H9 (cell line): ENCODE measurements around the gene LRRC61. TPM values are rescaled to one million over a fixed set of nuclear protein-coding genes. Genes with fewer than 3 reads are reported as not detected.
"Not testable (repeated sequence)": the region's sequence is repeated elsewhere in the genome, so short reads cannot be mapped to it uniquely, and the experiment has no call there.

Experiments used
- DNase-seq: peaks from one replicate; pipeline ENCODE4 v3.0.0-alpha.2; 2017
- H2AFZ ChIP-seq: one replicate; pipeline ENCODE4 v1.6.1; 2013; ENCODE audit warnings: mild to moderate bottlenecking, low read length, control low read depth, moderate library complexity
- H2AK5ac ChIP-seq: 2 replicates; pipeline ENCODE4 v1.6.1; 2013; ENCODE audit warnings: low read length, control low read depth, mixed read lengths; ENCODE audit not compliant: insufficient read length
- H2BK120ac ChIP-seq: one replicate; pipeline ENCODE4 v1.6.1; 2013; ENCODE audit warnings: low read depth, mild to moderate bottlenecking, low read length, control low read depth, inconsistent platforms; ENCODE audit not compliant: poor library complexity, severe bottlenecking
- H2BK12ac ChIP-seq: 2 replicates; pipeline ENCODE4 v1.6.1; 2013; ENCODE audit warnings: low read length, control low read depth, mixed read lengths, low read depth; ENCODE audit not compliant: insufficient read length
- H2BK15ac ChIP-seq: 2 replicates; pipeline ENCODE4 v1.6.1; 2013; ENCODE audit warnings: low read depth, low read length, control low read depth
- H2BK20ac ChIP-seq: one replicate; pipeline ENCODE4 v1.6.1; 2013; ENCODE audit warnings: low read depth, mild to moderate bottlenecking, low read length, control low read depth, inconsistent platforms; ENCODE audit not compliant: poor library complexity, severe bottlenecking
- H2BK5ac ChIP-seq: 2 replicates; pipeline ENCODE4 v1.6.1; 2013; ENCODE audit warnings: low read length, control low read depth, mixed read lengths; ENCODE audit not compliant: insufficient read length
- H3K14ac ChIP-seq: 2 replicates; pipeline ENCODE4 v1.6.1; 2013; ENCODE audit warnings: low read length, control low read depth; ENCODE audit not compliant: insufficient read depth
- H3K18ac ChIP-seq: 2 replicates; pipeline ENCODE4 v1.6.1; 2013; ENCODE audit warnings: low read depth, mild to moderate bottlenecking, mixed read lengths, low read length, control low read depth; ENCODE audit not compliant: insufficient read length
- H3K23ac ChIP-seq: 2 replicates; pipeline ENCODE4 v1.6.1; 2013; ENCODE audit warnings: low read length, control low read depth, mixed read lengths, low read depth; ENCODE audit not compliant: insufficient read length
- H3K23me2 ChIP-seq: 2 replicates; pipeline ENCODE4 v1.6.1; 2013; ENCODE audit warnings: low read depth, mild to moderate bottlenecking, mixed read lengths, low read length, control low read depth; ENCODE audit not compliant: insufficient read length, poor library complexity, severe bottlenecking
- H3K27ac ChIP-seq: 2 replicates; pipeline ENCODE4 v1.5.1; 2013; ENCODE audit warnings: low read length, control low read depth, mixed read lengths, low read depth; ENCODE audit not compliant: insufficient read length
- H3K27me3 ChIP-seq: 2 replicates; pipeline ENCODE4 v1.6.1; 2013; ENCODE audit warnings: low read length, control low read depth, inconsistent platforms; ENCODE audit not compliant: insufficient read depth
- H3K4ac ChIP-seq: 2 replicates; pipeline ENCODE4 v1.6.1; 2013; ENCODE audit warnings: low read depth, mild to moderate bottlenecking, control low read depth, inconsistent platforms, low read length, moderate library complexity
- H3K4me1 ChIP-seq: 2 replicates; pipeline ENCODE4 v1.6.1; 2013; ENCODE audit warnings: low read length, control low read depth, inconsistent platforms; ENCODE audit not compliant: insufficient read depth
- H3K4me2 ChIP-seq: 2 replicates; pipeline ENCODE4 v1.6.1; 2013; ENCODE audit warnings: low read length, control low read depth, mixed read lengths; ENCODE audit not compliant: insufficient read length, insufficient read depth
- H3K56ac ChIP-seq: 2 replicates; pipeline ENCODE4 v1.6.1; 2013; ENCODE audit warnings: low read depth, mild to moderate bottlenecking, mixed read lengths, low read length, control low read depth; ENCODE audit not compliant: insufficient read length
- H3K79me1 ChIP-seq: 2 replicates; pipeline ENCODE4 v1.6.1; 2013; ENCODE audit warnings: low read depth, mild to moderate bottlenecking, moderate library complexity, low read length, control low read depth, inconsistent platforms; ENCODE audit not compliant: insufficient read depth, poor library complexity, severe bottlenecking
- H3K79me2 ChIP-seq: 2 replicates; pipeline ENCODE4 v1.6.1; 2013; ENCODE audit warnings: low read length, control low read depth, inconsistent platforms; ENCODE audit not compliant: insufficient read depth
- H3K9ac ChIP-seq: 2 replicates; pipeline ENCODE4 v1.6.1; 2013; ENCODE audit warnings: low read length, control low read depth, mixed read lengths; ENCODE audit not compliant: insufficient read length; ENCODE audit errors: extremely low read depth
- H3K9me3 ChIP-seq: one replicate; pipeline ENCODE4 v1.6.1; 2013; ENCODE audit warnings: low read depth, low read length, inconsistent platforms; ENCODE audit not compliant: control insufficient read depth
- H3T11ph ChIP-seq: one replicate; pipeline ENCODE4 v1.6.1; 2013; ENCODE audit warnings: mild to moderate bottlenecking, low read length, control low read depth, inconsistent platforms
- H4K20me1 ChIP-seq: one replicate; pipeline ENCODE4 v1.6.1; 2013; ENCODE audit not compliant: control insufficient read depth, insufficient read length, insufficient read depth
- H4K5ac ChIP-seq: 2 replicates; pipeline ENCODE4 v1.6.1; 2013; ENCODE audit warnings: low read depth, mild to moderate bottlenecking, mixed read lengths, low read length, control low read depth; ENCODE audit not compliant: insufficient read length
- H4K8ac ChIP-seq: replicated peaks from 2 replicates; pipeline ENCODE4 v1.6.1; 2013; ENCODE audit warnings: low read length, control low read depth, mixed read lengths, low read depth; ENCODE audit not compliant: insufficient read length
- H4K91ac ChIP-seq: 2 replicates; pipeline ENCODE4 v1.6.1; 2013; ENCODE audit warnings: low read depth, mild to moderate bottlenecking, moderate library complexity, mixed read lengths, low read length, control low read depth; ENCODE audit not compliant: insufficient read length
- H3K27ac Mint-ChIP-seq, 3 experiments: 2 replicates in 2 of 3; 3 replicates in 1 of 3; pipeline ENCODE4 v1.8.0; 2020 to 2021; ENCODE audit warnings: mixed read lengths in 3 of 3, mild to moderate bottlenecking in 1 of 3, moderate library complexity in 1 of 3
- H3K27me3 Mint-ChIP-seq: 2 replicates; pipeline ENCODE4 v1.8.0; 2021; ENCODE audit warnings: low read depth, mild to moderate bottlenecking, moderate library complexity, mixed read lengths
- H3K36me3 Mint-ChIP-seq, 3 experiments: 2 replicates in 2 of 3; 3 replicates in 1 of 3; pipeline ENCODE4 v1.8.0; 2020 to 2021; ENCODE audit warnings: low read depth in 3 of 3, mixed read lengths in 3 of 3; ENCODE audit not compliant: insufficient read depth in 1 of 3
- H3K4me1 Mint-ChIP-seq, 2 experiments: 2 replicates each; pipeline ENCODE4 v1.8.0; 2020; ENCODE audit warnings: mixed read lengths in 2 of 2
- H3K4me3 Mint-ChIP-seq, 2 experiments: 2 replicates in 1 of 2; 3 replicates in 1 of 2; pipeline ENCODE4 v1.8.0; 2020 to 2021; ENCODE audit warnings: mild to moderate bottlenecking in 2 of 2, mixed read lengths in 2 of 2, moderate library complexity in 1 of 2
- H3K9me3 Mint-ChIP-seq, 2 experiments: 2 replicates in 1 of 2; 3 replicates in 1 of 2; pipeline ENCODE4 v1.8.0; 2020; ENCODE audit warnings: mild to moderate bottlenecking in 2 of 2, mixed read lengths in 2 of 2, moderate library complexity in 1 of 2
- WGBS: extraction: QIAGEN DNeasy Blood & Tissue Kit; methylation state at CpG from one replicate; pipeline ENCODE4 v1.1.7; 2013; ENCODE audit warnings: missing lambda C conversion rate, low lambda C conversion rate, mixed read lengths; ENCODE audit not compliant: insufficient read length; ENCODE audit errors: extremely low coverage; 5-methylcytosine and 5-hydroxymethylcytosine counted together
- total RNA-seq: library from RNA; stranded (reverse); gene quantifications from 2 replicates; pipeline ENCODE4 v1.2.1, GENCODE V29; 2021
- TF ChIP-seq, protein P1 (sequence below): fragments of 200-600 bp; sonication (generic); conservative IDR thresholded peaks from 3 replicates; pipeline ENCODE4 v1.8.0; 2021; ENCODE audit warnings: antibody characterized with exemption, mild to moderate bottlenecking

The LRRC61 gene
- total RNA-seq, 1 experiment from 2014 or later: 24.4 TPM

DNA sequence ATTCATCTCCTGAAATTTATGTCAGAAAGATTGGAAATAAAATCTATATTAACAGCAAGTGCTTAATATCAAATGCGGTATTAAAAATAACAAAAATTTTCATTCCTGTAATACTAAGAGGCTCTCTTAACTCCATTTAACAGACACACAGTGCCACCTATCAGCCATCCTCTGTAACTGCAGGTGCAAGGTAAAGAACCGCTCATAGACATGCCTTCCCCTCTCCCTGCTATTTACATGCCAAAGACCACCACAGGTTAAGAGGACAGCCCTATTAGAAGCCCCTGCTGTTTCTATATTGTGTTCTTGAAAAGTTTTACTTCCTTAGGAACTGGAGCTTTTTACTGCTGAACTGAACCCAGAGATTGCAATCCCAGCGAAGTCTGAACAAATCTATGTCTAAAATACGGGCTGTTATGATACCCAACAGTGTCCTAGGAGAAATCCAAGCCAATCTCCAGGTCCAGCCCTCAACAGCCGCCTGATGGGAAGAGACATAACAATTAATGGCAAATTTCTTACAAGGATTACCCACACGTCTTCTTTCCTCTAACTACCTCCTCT is 46.9 kb upstream of the LRRC61 start:
- H3K23me2 ChIP-seq, H3K27me3 ChIP-seq, H3K27ac ChIP-seq, H3K79me2 ChIP-seq, H4K5ac ChIP-seq, H4K20me1 ChIP-seq, H3K9me3 ChIP-seq, H2BK12ac ChIP-seq, H3T11ph ChIP-seq, H3K56ac ChIP-seq, H3K9ac ChIP-seq, H3K18ac ChIP-seq, H2AFZ ChIP-seq, H3K9me3 Mint-ChIP-seq, H2BK15ac ChIP-seq, H4K8ac ChIP-seq, H2AK5ac ChIP-seq, H2BK5ac ChIP-seq, H3K4ac ChIP-seq, H3K79me1 ChIP-seq, H3K4me2 ChIP-seq, H2BK120ac ChIP-seq, H3K4me1 ChIP-seq, H3K36me3 Mint-ChIP-seq, H3K23ac ChIP-seq, H3K14ac ChIP-seq, H2BK20ac ChIP-seq, H4K91ac ChIP-seq: not testable (repeated sequence)
- no CpG with 5 or more reads among the region's 6 CpGs for WGBS
- peak overlapping the region; percentile 14 to 68; a peak in 4 of 5 replicates for H3K4me3 Mint-ChIP-seq
- TF ChIP-seq, protein P1, sequence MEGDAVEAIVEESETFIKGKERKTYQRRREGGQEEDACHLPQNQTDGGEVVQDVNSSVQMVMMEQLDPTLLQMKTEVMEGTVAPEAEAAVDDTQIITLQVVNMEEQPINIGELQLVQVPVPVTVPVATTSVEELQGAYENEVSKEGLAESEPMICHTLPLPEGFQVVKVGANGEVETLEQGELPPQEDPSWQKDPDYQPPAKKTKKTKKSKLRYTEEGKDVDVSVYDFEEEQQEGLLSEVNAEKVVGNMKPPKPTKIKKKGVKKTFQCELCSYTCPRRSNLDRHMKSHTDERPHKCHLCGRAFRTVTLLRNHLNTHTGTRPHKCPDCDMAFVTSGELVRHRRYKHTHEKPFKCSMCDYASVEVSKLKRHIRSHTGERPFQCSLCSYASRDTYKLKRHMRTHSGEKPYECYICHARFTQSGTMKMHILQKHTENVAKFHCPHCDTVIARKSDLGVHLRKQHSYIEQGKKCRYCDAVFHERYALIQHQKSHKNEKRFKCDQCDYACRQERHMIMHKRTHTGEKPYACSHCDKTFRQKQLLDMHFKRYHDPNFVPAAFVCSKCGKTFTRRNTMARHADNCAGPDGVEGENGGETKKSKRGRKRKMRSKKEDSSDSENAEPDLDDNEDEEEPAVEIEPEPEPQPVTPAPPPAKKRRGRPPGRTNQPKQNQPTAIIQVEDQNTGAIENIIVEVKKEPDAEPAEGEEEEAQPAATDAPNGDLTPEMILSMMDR: peak; percentile 89
- peaks cover 35% of the 10 kb centered on the region for H3K27me3 Mint-ChIP-seq
- peak overlapping the region in 1 of 3 experiments; percentile 73; a peak in 1 of 7 replicates for H3K27ac Mint-ChIP-seq
- peaks cover 30 to 31% of the 10 kb centered on the region in 2 experiments for H3K4me1 Mint-ChIP-seq
- peak; percentile 63 for DNase-seq

DNA sequence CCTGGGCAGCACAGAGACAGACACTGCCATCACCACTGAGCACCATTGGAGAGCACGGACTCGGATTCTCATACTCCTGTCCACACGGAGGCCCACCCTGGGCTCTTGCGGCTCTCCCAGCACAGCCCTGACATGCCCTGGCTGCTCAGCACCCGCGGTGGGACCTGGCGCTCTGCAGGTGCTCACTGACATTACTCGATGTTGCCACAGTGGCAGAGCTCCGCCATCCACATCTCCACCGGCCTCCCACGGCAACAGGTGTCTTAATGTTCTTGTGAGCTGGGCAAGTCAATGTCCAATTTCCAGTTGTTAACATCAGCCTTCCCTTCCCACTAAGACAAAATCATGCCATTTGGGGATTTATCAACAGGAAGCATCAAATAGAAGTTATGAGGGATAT is 44.8 kb upstream of the LRRC61 start:
- not testable (repeated sequence) for H4K8ac ChIP-seq, H4K20me1 ChIP-seq, H3K56ac ChIP-seq, H3K14ac ChIP-seq, H3K23me2 ChIP-seq, H3T11ph ChIP-seq, H2BK15ac ChIP-seq, H3K79me1 ChIP-seq, H3K23ac ChIP-seq, H4K91ac ChIP-seq, H2AFZ ChIP-seq, H3K9ac ChIP-seq, H3K4me2 ChIP-seq, H3K9me3 Mint-ChIP-seq, H2BK20ac ChIP-seq, H3K27me3 ChIP-seq, H3K36me3 Mint-ChIP-seq, H3K9me3 ChIP-seq, H3K27ac Mint-ChIP-seq, DNase-seq, H3K4me3 Mint-ChIP-seq, H3K4me1 ChIP-seq, H3K27ac ChIP-seq, H2BK5ac ChIP-seq, H2AK5ac ChIP-seq, H2BK120ac ChIP-seq, H3K4ac ChIP-seq, H3K18ac ChIP-seq, H4K5ac ChIP-seq, H2BK12ac ChIP-seq, H3K79me2 ChIP-seq
- Mint-ChIP-seq H3K27me3 (peaks cover 31% of the 10 kb centered on the region), H3K4me1 (peaks cover 30 to 31% of the 10 kb centered on the region in 2 experiments)
- WGBS: no CpG with 5 or more reads among the region's 11 CpGs
